Measurements from ENCODE around the gene ABCA2. TPM values are rescaled to one million over a fixed set of nuclear protein-coding genes. Genes with fewer than 3 reads are reported as not detected.
"Not testable (repeated sequence)": the region's sequence is repeated elsewhere in the genome, so short reads cannot be mapped to it uniquely, and the experiment has no call there.

ABCA2 gene
- polyA plus RNA-seq, 3 donors from 2014 or later, result 2.2 to 34.5 (median 6.3) TPM

- peaks cover 5 to 10% (median 9%) of the 10 kb centered on the region in 3 donors for H3K27me3 Mint-ChIP-seq (ENCODE audit: low read depth in 3 of 3)
- H3K27ac Mint-ChIP-seq, result no peak overlapping the region
- peaks cover 11 to 15% of the 10 kb centered on the region in 2 donors for H3K4me1 Mint-ChIP-seq
- H3K36me3 Mint-ChIP-seq, result no peaks in the 10 kb centered on the region
- peak overlapping the region; percentile 27 to 39 (median 36) for H3K4me3 Mint-ChIP-seq
- DNase-seq, result peak; percentile 82 to 85 (median 83)
- H3K9me3 Mint-ChIP-seq, result no peaks in the 10 kb centered on the region
Measured at GRCh38 chr9:137067860-137068538, 40.0 kb upstream of the ABCA2 start.

- Mint-ChIP-seq H3K36me3 (no peaks in the 10 kb centered on the region), H3K27me3 (ENCODE audit: low read depth in 3 of 3) (peaks cover 5 to 10% (median 9%) of the 10 kb centered on the region in 3 donors), H3K4me1 (peaks cover 9 to 13% of the 10 kb centered on the region in 2 donors), H3K9me3 (no peaks in the 10 kb centered on the region), H3K27ac (no peak overlapping the region), H3K4me3 (no peak overlapping the region)
- no peak for DNase-seq
Measured at GRCh38 chr9:137066096-137066861, 38.2 kb upstream of the ABCA2 start.

- peaks cover 4 to 5% of the 10 kb centered on the region in 2 donors for H3K4me1 Mint-ChIP-seq
- H3K4me3 Mint-ChIP-seq, result no peak overlapping the region
- no peaks in the 10 kb centered on the region for H3K36me3 Mint-ChIP-seq
- peaks cover 1 to 5% (median 4%) of the 10 kb centered on the region in 3 donors for H3K27me3 Mint-ChIP-seq (ENCODE audit: low read depth in 3 of 3)
- no peak for DNase-seq
- H3K9me3 Mint-ChIP-seq, result no peaks in the 10 kb centered on the region
- H3K27ac Mint-ChIP-seq, result no peak overlapping the region
Measured at GRCh38 chr9:137065336-137065967, 37.4 kb upstream of the ABCA2 start.

- H3K27ac Mint-ChIP-seq, result no peak overlapping the region
- H3K9me3 Mint-ChIP-seq, result no peaks in the 10 kb centered on the region
- no peak overlapping the region for H3K4me3 Mint-ChIP-seq
- peaks cover 0 to 4% (median 2%) of the 10 kb centered on the region in 3 donors for H3K27me3 Mint-ChIP-seq (ENCODE audit: low read depth in 3 of 3)
- H3K36me3 Mint-ChIP-seq, result no peaks in the 10 kb centered on the region
- H3K4me1 Mint-ChIP-seq, result peaks cover 4% of the 10 kb centered on the region in 2 donors
- DNase-seq, result no peak
Measured at GRCh38 chr9:137064880-137065164, 36.8 kb upstream of the ABCA2 start.

- Mint-ChIP-seq H3K9me3 (no peaks in the 10 kb centered on the region), H3K4me3 (no peak overlapping the region), H3K27ac (no peak overlapping the region), H3K36me3 (no peaks in the 10 kb centered on the region), H3K4me1 (peaks cover 4% of the 10 kb centered on the region in 2 donors), H3K27me3 (ENCODE audit: low read depth in 3 of 3) (peaks cover 0 to 4% (median 2%) of the 10 kb centered on the region in 3 donors)
- DNase-seq, result peak; percentile 45 to 53 (median 47)
Measured at GRCh38 chr9:137064027-137064879, 36.2 kb upstream of the ABCA2 start.

GRCh38 chr9:137063311-137064026, 35.4 kb upstream of the ABCA2 start:
- Mint-ChIP-seq H3K4me3 (no peak overlapping the region), H3K9me3 (no peaks in the 10 kb centered on the region), H3K36me3 (no peaks in the 10 kb centered on the region), H3K27ac (no peak overlapping the region), H3K4me1 (peaks cover 4% of the 10 kb centered on the region in 2 donors), H3K27me3 (ENCODE audit: low read depth in 3 of 3) (peaks cover 0 to 4% (median 2%) of the 10 kb centered on the region in 3 donors)
- DNase-seq, result no peak

- H3K27me3 Mint-ChIP-seq (ENCODE audit: low read depth in 3 of 3); H3K4me1 Mint-ChIP-seq; H3K27ac Mint-ChIP-seq; DNase-seq; H3K36me3 Mint-ChIP-seq; H3K9me3 Mint-ChIP-seq; H3K4me3 Mint-ChIP-seq: not testable (repeated sequence)
Measured at GRCh38 chr9:137062798-137063197, 34.8 kb upstream of the ABCA2 start.

- no peaks in the 10 kb centered on the region for H3K4me1 Mint-ChIP-seq
- H3K27ac Mint-ChIP-seq, result no peak overlapping the region
- H3K4me3 Mint-ChIP-seq, result no peak overlapping the region
Measured at GRCh38 chr9:137062384-137062783, 34.3 kb upstream of the ABCA2 start.

GRCh38 chr9:137058521-137059234, 30.6 kb upstream of the ABCA2 start:
- H3K27ac Mint-ChIP-seq, result no peak overlapping the region
- no peaks in the 10 kb centered on the region for H3K4me1 Mint-ChIP-seq
- H3K4me3 Mint-ChIP-seq, result no peak overlapping the region
- peaks cover 0 to 4% (median 2%) of the 10 kb centered on the region in 3 donors for H3K27me3 Mint-ChIP-seq (ENCODE audit: low read depth in 3 of 3)
- no peaks in the 10 kb centered on the region for H3K36me3 Mint-ChIP-seq
- no peak for DNase-seq
- H3K9me3 Mint-ChIP-seq, result no peaks in the 10 kb centered on the region

More at GRCh38 chr9:137062384-137062783, 34.3 kb upstream of the ABCA2 start:
- Mint-ChIP-seq H3K9me3 (no peaks in the 10 kb centered on the region), H3K36me3 (no peaks in the 10 kb centered on the region), H3K27me3 (ENCODE audit: low read depth in 3 of 3) (peaks cover 0 to 5% (median 2%) of the 10 kb centered on the region in 3 donors)
- DNase-seq, result no peak

GRCh38 chr9:137057545-137057944, 29.5 kb upstream of the ABCA2 start:
- Mint-ChIP-seq H3K36me3 (no peaks in the 10 kb centered on the region), H3K9me3 (no peaks in the 10 kb centered on the region), H3K27ac (no peak overlapping the region), H3K4me1 (no peaks in the 10 kb centered on the region), H3K27me3 (ENCODE audit: low read depth in 3 of 3) (peaks cover 2 to 5% (median 2%) of the 10 kb centered on the region in 3 donors), H3K4me3 (no peak overlapping the region)
- no peak for DNase-seq

GRCh38 chr9:137056739-137057415, 28.8 kb upstream of the ABCA2 start:
- Mint-ChIP-seq H3K4me1 (no peaks in the 10 kb centered on the region), H3K36me3 (no peaks in the 10 kb centered on the region), H3K27me3 (ENCODE audit: low read depth in 3 of 3) (peaks cover 2 to 10% (median 4%) of the 10 kb centered on the region in 3 donors), H3K27ac (no peak overlapping the region), H3K4me3 (no peak overlapping the region), H3K9me3 (no peaks in the 10 kb centered on the region)
- no peak for DNase-seq
